HG02981 (cell line): Measurements from ENCODE around the gene TRIO.
A peak's percentile ranks its signal among the peaks of the same experiment; 100 is the strongest.

Source experiments
- ATAC-seq: cut with Tn5 transposase; IDR thresholded peaks from one replicate; pipeline ENCODE4 v1.9.1; 2021; ENCODE audit warnings: mild to moderate bottlenecking, moderate library complexity; ENCODE audit not compliant: unreplicated experiment

Gene TRIO

GRCh38 chr5:14219800-14220512 is 76.8 kb downstream of the TRIO start:
- ATAC-seq: no peak

- ATAC-seq: no peak
These were observed 77.5 kb downstream of the TRIO start for GRCh38 chr5:14220642-14221041.

GRCh38 chr5:14221732-14222131 is 78.6 kb downstream of the TRIO start:
- ATAC-seq: no peak

GRCh38 chr5:14222206-14222605 is 79.1 kb downstream of the TRIO start:
- ATAC-seq: no peak

- ATAC-seq: no peak
These were observed 80.2 kb downstream of the TRIO start for GRCh38 chr5:14223372-14223771.

DNA sequence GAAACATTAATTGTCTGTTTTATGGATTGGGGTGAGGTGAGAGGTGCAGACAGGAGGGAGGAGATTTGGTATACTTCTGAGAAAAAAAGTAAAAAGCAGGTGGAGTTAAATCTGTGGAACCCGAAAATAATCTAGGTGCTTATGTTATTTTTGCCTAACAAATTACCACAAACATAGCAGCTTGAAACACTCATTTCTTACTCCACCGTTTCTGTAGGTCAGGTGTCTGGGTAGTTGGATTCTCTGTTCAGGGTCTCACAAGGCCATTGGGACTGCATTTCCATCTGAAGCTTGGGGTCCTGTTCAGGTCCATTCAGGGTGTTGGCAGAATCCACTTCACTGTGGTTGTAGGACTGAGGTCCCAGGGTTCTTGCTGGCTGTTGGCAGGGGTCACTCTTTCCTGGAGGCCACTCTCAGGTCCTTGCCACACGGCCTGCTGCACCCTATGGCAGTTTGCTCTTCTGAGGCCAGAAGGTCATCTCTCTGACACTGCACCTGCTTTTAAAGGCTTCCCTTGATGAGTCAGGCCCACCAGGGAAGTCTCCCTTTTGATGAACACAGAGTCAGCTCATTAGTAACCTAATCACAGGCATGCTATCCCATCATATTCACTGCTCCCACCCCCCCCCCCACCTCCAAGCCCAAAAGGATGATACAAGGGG is 82.2 kb downstream of the TRIO start:
- no peak for ATAC-seq

DNA sequence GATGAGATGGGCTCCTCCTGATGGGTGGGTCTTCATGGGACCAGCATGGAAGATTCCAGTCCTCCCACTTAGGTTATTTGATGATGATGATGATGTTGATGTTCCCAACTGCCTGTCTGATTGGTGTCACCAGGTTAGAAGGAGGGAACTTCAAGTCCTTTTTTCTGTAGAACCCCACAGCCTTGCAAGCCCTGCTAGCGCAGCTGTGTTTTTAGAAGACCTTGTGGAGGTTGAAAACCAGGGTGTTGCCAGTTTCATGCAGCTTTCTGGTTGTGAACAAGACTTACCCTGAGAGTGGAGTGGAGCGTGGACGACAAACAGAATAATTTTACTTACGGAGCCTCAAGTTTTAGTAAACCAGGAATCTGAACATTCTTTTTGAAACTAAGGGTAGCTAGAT is 83.0 kb downstream of the TRIO start:
- ATAC-seq: no peak

DNA sequence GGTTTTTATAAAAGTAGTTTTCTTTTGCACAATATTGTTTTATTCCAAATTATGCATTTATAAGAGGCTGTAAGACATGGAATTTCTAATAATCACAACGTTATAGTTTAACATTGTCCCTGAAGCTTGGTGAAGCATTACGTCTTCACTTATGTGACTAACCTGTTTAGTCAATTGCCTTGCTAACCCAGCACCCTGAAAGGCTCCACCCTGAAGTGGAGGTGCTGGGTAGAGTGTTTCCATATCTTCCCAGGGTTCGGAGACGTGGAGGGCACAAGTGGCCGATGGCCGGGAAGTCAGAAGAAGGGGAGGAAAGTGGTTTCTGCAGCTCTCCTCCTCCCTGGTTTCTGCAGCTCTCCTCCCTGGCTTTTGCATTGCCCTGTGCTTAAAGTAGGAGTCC is 83.4 kb downstream of the TRIO start:
- ATAC-seq: no peak

GRCh38 chr5:14226992-14227391 is 83.8 kb downstream of the TRIO start:
- ATAC-seq: no peak

DNA sequence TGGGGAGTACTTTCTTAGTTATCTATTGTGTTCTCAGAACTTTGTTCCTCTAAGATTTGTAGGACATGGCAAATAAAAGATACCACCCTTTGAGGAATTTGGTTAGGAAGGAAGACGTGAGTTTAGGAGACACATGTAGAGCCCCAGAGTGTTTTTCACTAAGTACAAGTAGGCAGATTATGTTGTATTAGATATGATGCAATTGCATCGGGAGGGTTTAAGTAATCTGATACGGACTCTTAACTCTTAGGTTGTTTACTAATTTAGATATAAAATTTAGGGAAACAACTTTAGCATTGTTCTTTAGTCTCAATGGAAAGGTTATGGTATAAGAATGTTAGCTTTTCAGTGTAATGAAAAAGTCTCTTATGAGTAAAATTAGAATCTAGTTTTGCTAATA is 84.4 kb downstream of the TRIO start:
- no peak for ATAC-seq

- no peak for ATAC-seq
These were observed 85.1 kb downstream of the TRIO start for GRCh38 chr5:14228219-14228618.

DNA sequence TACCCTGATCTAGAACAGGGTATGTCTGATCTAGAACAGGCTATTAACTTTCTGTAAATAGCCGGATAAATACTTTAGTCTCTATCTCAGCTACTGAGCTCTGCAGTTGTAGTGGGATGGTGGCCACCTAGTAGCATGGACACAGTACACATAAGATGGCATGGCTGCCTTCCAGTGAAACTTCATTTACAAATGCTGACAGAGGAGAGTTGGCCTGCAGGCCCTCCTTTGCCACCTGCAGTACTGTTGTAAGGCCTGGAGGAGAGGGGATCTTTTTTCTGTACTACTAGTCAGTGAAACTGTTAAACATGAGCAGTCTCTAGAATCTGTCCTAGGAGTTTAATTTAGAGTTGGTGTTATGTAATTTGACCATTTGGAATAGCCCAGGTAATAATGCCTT is 86.0 kb downstream of the TRIO start:
- no peak for ATAC-seq

- no peak for ATAC-seq
These were observed 86.6 kb downstream of the TRIO start for GRCh38 chr5:14229734-14230133.

DNA sequence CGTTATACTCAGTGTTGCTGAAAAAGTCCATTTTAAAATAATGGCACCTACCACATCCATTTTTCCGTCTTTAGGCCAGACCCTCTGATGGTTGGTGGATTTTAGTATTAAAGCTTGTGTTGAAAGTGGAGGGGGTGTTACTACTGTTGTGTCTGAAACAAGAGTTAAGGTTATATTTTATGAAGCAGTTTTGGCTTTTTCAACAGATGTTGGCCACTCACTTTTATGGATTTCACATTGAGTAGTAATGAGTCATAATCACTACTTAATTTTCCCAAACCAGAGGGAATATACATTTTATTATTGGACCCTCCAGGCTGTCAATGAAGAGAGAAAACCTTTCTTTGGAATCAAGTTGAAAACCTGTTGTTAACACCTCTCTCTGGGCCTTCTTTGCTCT is 88.0 kb downstream of the TRIO start:
- ATAC-seq: no peak

DNA sequence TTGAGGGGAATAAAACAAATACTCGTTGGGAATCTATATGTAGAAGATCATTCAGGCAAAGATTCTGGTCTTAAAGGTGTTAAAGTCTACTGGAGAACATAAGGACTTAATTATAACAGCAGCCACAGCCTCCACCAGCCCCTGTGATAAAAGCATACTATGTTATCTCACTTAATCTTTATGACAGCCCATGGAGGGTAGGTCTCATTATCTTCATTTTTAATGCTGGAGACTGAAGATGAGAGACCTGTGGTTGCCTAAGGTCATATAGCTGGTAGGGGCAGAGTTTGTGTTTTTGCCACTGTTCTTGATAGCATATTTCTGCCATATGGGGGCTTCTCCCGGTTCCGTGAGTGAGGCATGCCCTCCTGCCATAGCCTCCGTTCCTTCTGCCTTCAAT is 88.7 kb downstream of the TRIO start:
- ATAC-seq: no peak

DNA sequence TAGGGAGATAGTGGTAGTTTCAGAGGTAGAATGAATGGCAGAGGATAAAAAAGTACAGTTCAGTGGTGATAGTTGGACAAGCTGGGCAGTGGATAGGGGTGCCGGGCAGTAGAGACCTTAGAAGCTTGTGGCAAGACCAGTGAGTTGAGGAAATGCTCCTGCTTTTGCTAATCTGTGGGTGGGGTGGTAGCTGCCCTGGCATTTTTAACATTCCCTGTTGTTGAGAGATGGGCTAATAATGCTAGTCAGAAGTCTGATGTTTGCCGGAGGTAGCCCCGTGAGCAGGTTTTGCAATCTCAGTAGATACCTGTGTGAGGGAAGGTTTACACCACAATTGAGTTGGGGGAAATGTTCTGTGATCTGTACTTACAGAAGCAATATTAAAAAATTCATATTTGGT is 91.1 kb downstream of the TRIO start:
- no peak for ATAC-seq

- peak; percentile 76 for ATAC-seq
These were observed 92.7 kb downstream of the TRIO start for GRCh38 chr5:14235872-14236271.

- ATAC-seq: no peak
These were observed 93.6 kb downstream of the TRIO start for GRCh38 chr5:14236757-14237156.

- ATAC-seq: no peak
These were observed 94.4 kb downstream of the TRIO start for GRCh38 chr5:14237317-14238086.

GRCh38 chr5:14238272-14238671 is 95.1 kb downstream of the TRIO start:
- no peak for ATAC-seq

GRCh38 chr5:14239404-14239803 is 96.3 kb downstream of the TRIO start:
- no peak for ATAC-seq

GRCh38 chr5:14239951-14240350 is 96.8 kb downstream of the TRIO start:
- no peak for ATAC-seq
